Measurements from ENCODE around the gene RRAGD. TPM values are rescaled to one million over a fixed set of nuclear protein-coding genes. Genes with fewer than 3 reads are reported as not detected.
A peak's percentile ranks its signal among the peaks of the same experiment; 100 is the strongest.

The RRAGD gene
- total and polyA plus RNA-seq, 3 experiments from 2014 or later: 1.4 to 8.7 (median 7.3) TPM

- no peaks in the 10 kb centered on the region for H3K36me3 ChIP-seq (ENCODE audit: insufficient read depth, low read length)
- ChIA-PET POLR2A (interaction anchor here (1.0 to 2.3 kb wide), 3 partner anchors 55 to 277 kb away, joined by 3 to 10 read pairs (median 5); partner anchors contain the start of genes PNRC1 and RRAGD), CTCF (interaction anchor here (1.0 to 2.5 kb wide), 7 partner anchors 8 to 77 kb away, joined by 3 to 16 read pairs (median 4); no protein-coding TSS in a partner anchor)
- Mint-ChIP-seq H3K27ac (peak overlapping the region; percentile 39 to 97 (median 82)), H3K27me3 (no peaks in the 10 kb centered on the region), H3K9me3 (no peaks in the 10 kb centered on the region), H3K36me3 (peaks cover 0 to 7% (median 0%) of the 10 kb centered on the region in 3 donors), H3K4me1 (peaks cover 35 to 53% (median 48%) of the 10 kb centered on the region in 3 donors), H3K4me3 (peak overlapping the region; percentile 81 to 93 (median 91))
- no peak overlapping the region for H3K27ac ChIP-seq (ENCODE audit: low read depth, low read length)
- H3K9me3 ChIP-seq (ENCODE audit: low read length): no peaks in the 10 kb centered on the region
- no peak for DNase-seq
- H3K4me1 ChIP-seq (ENCODE audit: insufficient read depth, low read length): peaks cover 25% of the 10 kb centered on the region
- H3K4me3 ChIP-seq (ENCODE audit: low read length): peak overlapping the region; percentile 17
- H3K27me3 ChIP-seq (ENCODE audit: insufficient read depth, low read length, poor library complexity, severe bottlenecking): no peaks in the 10 kb centered on the region
Measured at GRCh38 chr6:89356642-89357170, 55.4 kb downstream of the RRAGD start.

GRCh38 chr6:89355511-89356194, 56.4 kb downstream of the RRAGD start:
- H3K4me3 ChIP-seq (ENCODE audit: low read length): no peak overlapping the region
- H3K27me3 Mint-ChIP-seq: no peaks in the 10 kb centered on the region
- DNase-seq: no peak
- ChIA-PET CTCF (interaction anchor here (1.1 to 2.5 kb wide), 7 partner anchors 10 to 20 kb away, joined by 3 to 16 read pairs (median 6); no protein-coding TSS in a partner anchor), POLR2A (interaction anchor here (2.3 kb wide), 1 partner anchor 276 kb away, joined by 10 read pairs; no protein-coding TSS in a partner anchor)
- peaks cover 43 to 57% (median 51%) of the 10 kb centered on the region in 3 donors for H3K4me1 Mint-ChIP-seq
- peaks cover 35% of the 10 kb centered on the region for H3K4me1 ChIP-seq (ENCODE audit: insufficient read depth, low read length)
- H3K4me3 Mint-ChIP-seq: peak overlapping the region in 3 of 7 donors; percentile 2 to 39 (median 13)
- H3K27ac ChIP-seq (ENCODE audit: low read depth, low read length): no peak overlapping the region
- H3K36me3 ChIP-seq (ENCODE audit: insufficient read depth, low read length): no peaks in the 10 kb centered on the region
- no peaks in the 10 kb centered on the region for H3K9me3 ChIP-seq (ENCODE audit: low read length)
- peak overlapping the region in 1 of 8 donors; percentile 42 for H3K27ac Mint-ChIP-seq
- no peaks in the 10 kb centered on the region for H3K27me3 ChIP-seq (ENCODE audit: insufficient read depth, low read length, poor library complexity, severe bottlenecking)
- peaks cover 0 to 7% (median 0%) of the 10 kb centered on the region in 3 donors for H3K36me3 Mint-ChIP-seq
- no peaks in the 10 kb centered on the region for H3K9me3 Mint-ChIP-seq

- Mint-ChIP-seq H3K4me1 (peaks cover 56 to 69% (median 64%) of the 10 kb centered on the region in 3 donors), H3K27me3 (no peaks in the 10 kb centered on the region), H3K4me3 (peak overlapping the region; percentile 79 to 96 (median 93)), H3K9me3 (no peaks in the 10 kb centered on the region), H3K27ac (peak overlapping the region; percentile 85 to 97 (median 92)), H3K36me3 (peaks cover 0 to 7% (median 0%) of the 10 kb centered on the region in 3 donors)
- POLR2A ChIA-PET: interaction anchor here (1.3 to 3.9 kb wide), 2 partner anchors 10 to 274 kb away, joined by 4 to 59 read pairs; partner anchors contain the start of gene PNRC1
- no peak for DNase-seq
- Histone ChIP-seq H3K27ac (ENCODE audit: low read depth, low read length) (peak overlapping the region; percentile 85), H3K4me1 (ENCODE audit: insufficient read depth, low read length) (peaks cover 49% of the 10 kb centered on the region), H3K4me3 (ENCODE audit: low read length) (no peak overlapping the region), H3K27me3 (ENCODE audit: insufficient read depth, low read length, poor library complexity, severe bottlenecking) (no peaks in the 10 kb centered on the region), H3K36me3 (ENCODE audit: insufficient read depth, low read length) (no peaks in the 10 kb centered on the region), H3K9me3 (ENCODE audit: low read length) (no peaks in the 10 kb centered on the region)
- CTCF ChIA-PET: interaction anchor here (1.3 to 5.3 kb wide), 4 partner anchors 12 to 56 kb away, joined by 3 to 41 read pairs (median 6); no protein-coding TSS in a partner anchor
Measured at GRCh38 chr6:89353702-89354392, 58.2 kb downstream of the RRAGD start.

- DNase-seq: peak in 1 of 5 donors; percentile 54
- Mint-ChIP-seq H3K36me3 (peaks cover 0 to 7% (median 0%) of the 10 kb centered on the region in 3 donors), H3K4me1 (peaks cover 62 to 74% (median 69%) of the 10 kb centered on the region in 3 donors), H3K27ac (peak overlapping the region; percentile 85 to 97 (median 92)), H3K4me3 (peak overlapping the region; percentile 79 to 96 (median 93)), H3K9me3 (no peaks in the 10 kb centered on the region), H3K27me3 (no peaks in the 10 kb centered on the region)
- Histone ChIP-seq H3K9me3 (ENCODE audit: low read length) (no peaks in the 10 kb centered on the region), H3K27me3 (ENCODE audit: insufficient read depth, low read length, poor library complexity, severe bottlenecking) (no peaks in the 10 kb centered on the region), H3K27ac (ENCODE audit: low read depth, low read length) (peak overlapping the region; percentile 85), H3K36me3 (ENCODE audit: insufficient read depth, low read length) (no peaks in the 10 kb centered on the region), H3K4me3 (ENCODE audit: low read length) (peak overlapping the region; percentile 69), H3K4me1 (ENCODE audit: insufficient read depth, low read length) (peaks cover 52% of the 10 kb centered on the region)
- ChIA-PET POLR2A (interaction anchor here (0.5 to 3.9 kb wide), 10 partner anchors 10 to 1662 kb away, joined by 3 to 59 read pairs (median 4); partner anchors contain the start of gene PNRC1), CTCF (interaction anchor here (1.3 to 5.3 kb wide), 2 partner anchors 13 to 19 kb away, joined by 4 to 41 read pairs; no protein-coding TSS in a partner anchor)
Measured at GRCh38 chr6:89353118-89353556, 58.9 kb downstream of the RRAGD start.

GRCh38 chr6:89352278-89353117, 59.6 kb downstream of the RRAGD start, which contains the start of gene UBE2J1:
Gene UBE2J1, minus strand, starts transcription at chr6:89352722. Its CDS starts 153 bp downstream, at chr6:89352569.
- H3K36me3 ChIP-seq (ENCODE audit: insufficient read depth, low read length): no peaks in the 10 kb centered on the region
- H3K27me3 ChIP-seq (ENCODE audit: insufficient read depth, low read length, poor library complexity, severe bottlenecking): no peaks in the 10 kb centered on the region
- H3K27ac Mint-ChIP-seq: peak within 1 kb of the TSS; percentile 93 to 98 (median 96)
- H3K36me3 Mint-ChIP-seq: peaks cover 0 to 7% (median 0%) of the 10 kb centered on the region in 3 donors
- no peaks in the 10 kb centered on the region for H3K9me3 ChIP-seq (ENCODE audit: low read length)
- peak within 1 kb of the TSS; percentile 92 to 99 (median 95) for H3K4me3 Mint-ChIP-seq
- H3K4me1 Mint-ChIP-seq: peaks cover 61 to 74% (median 69%) of the 10 kb centered on the region in 3 donors
- ChIA-PET CTCF (interaction anchor here (0.9 to 5.3 kb wide), 8 partner anchors 10 to 272 kb away, joined by 3 to 41 read pairs (median 6); partner anchors contain the start of gene PNRC1), POLR2A (interaction anchor here (0.5 to 3.9 kb wide), 15 partner anchors 11 to 1661 kb away, joined by 3 to 59 read pairs (median 4); partner anchors contain the start of genes AKIRIN2 and PNRC1)
- H3K9me3 Mint-ChIP-seq: no peaks in the 10 kb centered on the region
- H3K4me1 ChIP-seq (ENCODE audit: insufficient read depth, low read length): peaks cover 57% of the 10 kb centered on the region
- no peaks in the 10 kb centered on the region for H3K27me3 Mint-ChIP-seq
- DNase-seq: peak; percentile 59 to 81 (median 72)
- H3K4me3 ChIP-seq (ENCODE audit: low read length): peak within 1 kb of the TSS; percentile 69
- peak within 1 kb of the TSS; percentile 85 for H3K27ac ChIP-seq (ENCODE audit: low read depth, low read length)

GRCh38 chr6:89351671-89352277, 60.3 kb downstream of the RRAGD start:
- peak overlapping the region; percentile 69 for H3K4me3 ChIP-seq (ENCODE audit: low read length)
- no peaks in the 10 kb centered on the region for H3K9me3 ChIP-seq (ENCODE audit: low read length)
- Mint-ChIP-seq H3K4me3 (peak overlapping the region; percentile 92 to 99 (median 95)), H3K27ac (peak overlapping the region; percentile 85 to 98 (median 96)), H3K9me3 (no peaks in the 10 kb centered on the region), H3K4me1 (peaks cover 59 to 72% (median 66%) of the 10 kb centered on the region in 3 donors), H3K36me3 (peaks cover 0 to 6% (median 0%) of the 10 kb centered on the region in 3 donors), H3K27me3 (no peaks in the 10 kb centered on the region)
- peaks cover 53% of the 10 kb centered on the region for H3K4me1 ChIP-seq (ENCODE audit: insufficient read depth, low read length)
- CTCF ChIA-PET: interaction anchor here (0.9 to 5.3 kb wide), 10 partner anchors 8 to 272 kb away, joined by 3 to 41 read pairs (median 5); partner anchors contain the start of gene PNRC1
- no peaks in the 10 kb centered on the region for H3K27me3 ChIP-seq (ENCODE audit: insufficient read depth, low read length, poor library complexity, severe bottlenecking)
- POLR2A ChIA-PET: interaction anchor here (0.6 to 3.9 kb wide), 7 partner anchors 14 to 1650 kb away, joined by 3 to 59 read pairs (median 4); partner anchors contain the start of genes AKIRIN2, PM20D2 and PNRC1
- H3K27ac ChIP-seq (ENCODE audit: low read depth, low read length): peak overlapping the region; percentile 85
- no peaks in the 10 kb centered on the region for H3K36me3 ChIP-seq (ENCODE audit: insufficient read depth, low read length)
- DNase-seq: no peak
